Astrocyte (in vitro differentiated cells and primary cell): ENCODE data around the gene GCNA.
"Not testable (repeated sequence)": the region's sequence is repeated elsewhere in the genome, so short reads cannot be mapped to it uniquely, and the experiment has no call there.

Experiments used
- EZH2 ChIP-seq: IDR thresholded peaks from 2 replicates; pipeline ENCODE4 v1.6.1; 2012; ENCODE audit warnings: mild to moderate bottlenecking, low read length, inconsistent platforms; ENCODE audit not compliant: insufficient read depth
- TF ChIP-seq, protein P1 (sequence below): IDR thresholded peaks from 2 replicates; pipeline ENCODE4 v1.5.1; 2011; ENCODE audit warnings: low read depth, mild to moderate bottlenecking, inconsistent platforms, low read length, moderate library complexity; ENCODE audit not compliant: insufficient read depth

DNA sequence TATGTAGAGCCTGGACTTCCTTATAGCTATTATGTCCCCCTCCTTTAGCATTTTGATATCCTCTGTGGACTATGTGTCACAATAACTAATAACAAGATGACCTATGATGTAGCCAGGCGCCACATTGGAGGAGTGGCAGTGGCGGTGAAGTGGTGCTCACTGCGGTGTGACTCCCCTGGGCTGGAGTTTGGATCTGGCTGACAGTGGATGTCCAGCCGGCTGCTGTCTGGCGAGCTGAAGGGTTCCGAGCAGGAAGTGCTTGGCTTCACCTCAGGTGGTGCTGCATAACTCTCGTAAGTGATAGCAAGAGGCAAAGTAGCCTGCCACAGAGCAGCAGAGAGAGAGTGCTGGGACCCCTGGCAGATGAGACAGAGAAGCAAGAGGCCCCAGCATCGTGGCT is 15.0 kb downstream of the GCNA start:
- TF ChIP-seq, protein P1, sequence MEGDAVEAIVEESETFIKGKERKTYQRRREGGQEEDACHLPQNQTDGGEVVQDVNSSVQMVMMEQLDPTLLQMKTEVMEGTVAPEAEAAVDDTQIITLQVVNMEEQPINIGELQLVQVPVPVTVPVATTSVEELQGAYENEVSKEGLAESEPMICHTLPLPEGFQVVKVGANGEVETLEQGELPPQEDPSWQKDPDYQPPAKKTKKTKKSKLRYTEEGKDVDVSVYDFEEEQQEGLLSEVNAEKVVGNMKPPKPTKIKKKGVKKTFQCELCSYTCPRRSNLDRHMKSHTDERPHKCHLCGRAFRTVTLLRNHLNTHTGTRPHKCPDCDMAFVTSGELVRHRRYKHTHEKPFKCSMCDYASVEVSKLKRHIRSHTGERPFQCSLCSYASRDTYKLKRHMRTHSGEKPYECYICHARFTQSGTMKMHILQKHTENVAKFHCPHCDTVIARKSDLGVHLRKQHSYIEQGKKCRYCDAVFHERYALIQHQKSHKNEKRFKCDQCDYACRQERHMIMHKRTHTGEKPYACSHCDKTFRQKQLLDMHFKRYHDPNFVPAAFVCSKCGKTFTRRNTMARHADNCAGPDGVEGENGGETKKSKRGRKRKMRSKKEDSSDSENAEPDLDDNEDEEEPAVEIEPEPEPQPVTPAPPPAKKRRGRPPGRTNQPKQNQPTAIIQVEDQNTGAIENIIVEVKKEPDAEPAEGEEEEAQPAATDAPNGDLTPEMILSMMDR = not testable (repeated sequence)
- not testable (repeated sequence) for TF ChIP-seq EZH2
